OCI-LY7 (cell line): ENCODE data around the gene IGSF21. TPM values are rescaled to one million over a fixed set of nuclear protein-coding genes. Genes with fewer than 3 reads are reported as not detected.

Experiments
- BruUV-seq: library from RNA; stranded (reverse); fragments of 400-500 nt; replicated peaks from 2 replicates; lab custom pipeline; 2021; lab: Mats Ljungman, UMichigan
- CTCF ChIA-PET: fragments of 300-600 bp; sonication (Branson Sonifier 250); formaldehyde crosslinking; loops from one replicate; lab custom pipeline; 2022; ENCODE audit warnings: antibody characterized with exemption; ENCODE audit not compliant: unreplicated experiment; lab: Charles Lee
- POLR2A ChIA-PET: fragments of 300-600 bp; sonication (Branson Sonifier 250); formaldehyde crosslinking; loops from one replicate; lab custom pipeline; 2022; ENCODE audit warnings: antibody characterized with exemption; lab: Charles Lee
- DNase-seq: peaks from one replicate; pipeline ENCODE4 v3.0.0-alpha.2; 2015; ENCODE audit warnings: low spot score
- H2AFZ ChIP-seq: fragments of 200-600 bp; sonication (generic), shearing (Covaris generic); 2 replicates; pipeline ENCODE4 v1.6.1; 2014; ENCODE audit warnings: mild to moderate bottlenecking, antibody characterized with exemption, low read length, moderate library complexity
- H3K27ac ChIP-seq: fragments of 200-600 bp; sonication (generic); 2 replicates; pipeline ENCODE4 v1.5.1; 2014; ENCODE audit warnings: mixed run types, low read depth, mild to moderate bottlenecking, moderate library complexity, low read length, inconsistent platforms; ENCODE audit not compliant: poor library complexity, severe bottlenecking
- H3K36me3 ChIP-seq: fragments of 200-600 bp; sonication (generic); 2 replicates; pipeline ENCODE4 v1.6.1; 2014; ENCODE audit warnings: mild to moderate bottlenecking, antibody characterized with exemption, low read length, moderate library complexity, mixed read lengths; ENCODE audit not compliant: insufficient read depth
- H3K4me1 ChIP-seq: fragments of 200-600 bp; sonication (generic); 2 replicates; pipeline ENCODE4 v1.5.1; 2014; ENCODE audit warnings: mild to moderate bottlenecking, low read length; ENCODE audit not compliant: insufficient read depth, poor library complexity, severe bottlenecking
- H3K4me2 ChIP-seq: fragments of 200-600 bp; sonication (generic); 2 replicates; pipeline ENCODE4 v1.6.1; 2014; ENCODE audit warnings: mild to moderate bottlenecking, low read length
- H3K4me3 ChIP-seq: fragments of 200-600 bp; sonication (generic); 2 replicates; pipeline ENCODE4 v1.5.1; 2014; ENCODE audit warnings: mild to moderate bottlenecking, low read depth, low read length; ENCODE audit not compliant: poor library complexity, severe bottlenecking
- H3K79me2 ChIP-seq: fragments of 200-600 bp; sonication (generic); 2 replicates; pipeline ENCODE4 v1.6.1; 2016; ENCODE audit warnings: low read depth, mild to moderate bottlenecking, low read length, moderate library complexity, mixed read lengths; ENCODE audit not compliant: insufficient read depth
- H3K9me2 ChIP-seq: fragments of 200-600 bp; sonication (generic); 2 replicates; pipeline ENCODE4 v1.6.1; 2016; ENCODE audit warnings: mild to moderate bottlenecking, low read length, mixed read lengths; ENCODE audit not compliant: insufficient read depth
- H3K9me3 ChIP-seq: fragments of 200-600 bp; sonication (generic); 2 replicates; pipeline ENCODE4 v1.6.1; 2014; ENCODE audit warnings: mild to moderate bottlenecking, mixed run types, low read length, mixed read lengths
- H4K20me1 ChIP-seq: fragments of 200-600 bp; sonication (generic); 2 replicates; pipeline ENCODE4 v1.6.1; 2014; ENCODE audit warnings: mild to moderate bottlenecking, antibody characterized with exemption, low read length, moderate library complexity, mixed read lengths; ENCODE audit not compliant: insufficient read depth
- CTCF ChIP-seq: fragments of 200-600 bp; sonication (generic); conservative IDR thresholded peaks from 2 replicates; pipeline ENCODE4 v1.5.1; 2014; ENCODE audit warnings: mild to moderate bottlenecking, antibody characterized with exemption, low read length, moderate library complexity, mixed read lengths
- EZH2phosphoT487 ChIP-seq: fragments of 200-600 bp; sonication (generic); IDR thresholded peaks from 2 replicates; pipeline ENCODE4 v1.6.1; 2018; ENCODE audit warnings: low read depth, borderline replicate concordance, mild to moderate bottlenecking, mixed run types, antibody characterized with exemption, low read length, moderate library complexity, mixed read lengths
- intact Hi-C: fragments of 100-400 bp; cut with micrococcal nuclease; formaldehyde crosslinking; loops from one replicate; pipeline ENCODE4 v1.10.0; 2022; ENCODE audit not compliant: unreplicated experiment
- total RNA-seq, 2 experiments: library from RNA; depleted of rRNA in 1 of 2; stranded (reverse); fragments of >200 nt in 1 of 2; shearing (Covaris generic) in 1 of 2; gene quantifications; 2 replicates each; pipeline ENCODE4 v1.2.3, GENCODE V29; 2014 to 2022

Gene IGSF21
- total RNA-seq, 2 experiments from 2014 or later, result 0.17 TPM; not detected in 1

- Histone ChIP-seq H3K4me3 (no peak overlapping the region), H3K36me3 (no peaks in the 10 kb centered on the region), H3K9me3 (no peaks in the 10 kb centered on the region), H2AFZ (no peak overlapping the region), H4K20me1 (no peaks in the 10 kb centered on the region), H3K27ac (no peak overlapping the region), H3K4me2 (peak overlapping the region; percentile 23; the same call in 1 of the 2 replicates), H3K4me1 (peaks cover 30% of the 10 kb centered on the region), H3K9me2 (no peaks in the 10 kb centered on the region), H3K79me2 (no peaks in the 10 kb centered on the region)
- intact Hi-C loops, result no loop called here
- peak; percentile 46 for DNase-seq
- no TSS peak for BruUV-seq
- ChIA-PET CTCF (no interaction called here), POLR2A (no interaction called here)
- TF ChIP-seq EZH2phosphoT487 (no peak), CTCF (no peak)
Observed at GRCh38 chr1:18241891-18242290, 134.3 kb downstream of the IGSF21 start.

GRCh38 chr1:18243503-18244175 is 136.0 kb downstream of the IGSF21 start:
- Histone ChIP-seq H3K4me2 (no peak overlapping the region), H3K36me3 (no peaks in the 10 kb centered on the region), H4K20me1 (no peaks in the 10 kb centered on the region), H2AFZ (no peak overlapping the region), H3K79me2 (no peaks in the 10 kb centered on the region), H3K9me2 (no peaks in the 10 kb centered on the region), H3K4me3 (no peak overlapping the region), H3K4me1 (peaks cover 24% of the 10 kb centered on the region), H3K27ac (no peak overlapping the region), H3K9me3 (no peaks in the 10 kb centered on the region)
- intact Hi-C loops, result no loop called here
- CTCF ChIA-PET, result no interaction called here
- DNase-seq, result no peak
- BruUV-seq, result no TSS peak
- POLR2A ChIA-PET, result interaction anchor here (0.7 kb wide), 1 partner anchor 150 kb away, joined by 3 read pairs; no protein-coding TSS in a partner anchor
- TF ChIP-seq EZH2phosphoT487 (no peak), CTCF (no peak)

- intact Hi-C loops, result no loop called here
- H3K9me2 ChIP-seq, result no peaks in the 10 kb centered on the region
Observed at GRCh38 chr1:18244762-18245161, 137.2 kb downstream of the IGSF21 start.

More at GRCh38 chr1:18244762-18245161, 137.2 kb downstream of the IGSF21 start:
- no peaks in the 10 kb centered on the region for H4K20me1 ChIP-seq
- no TSS peak for BruUV-seq
- ChIA-PET POLR2A (interaction anchor here (0.7 kb wide), 1 partner anchor 149 kb away, joined by 3 read pairs; no protein-coding TSS in a partner anchor), CTCF (no interaction called here)
- no peaks in the 10 kb centered on the region for H3K79me2 ChIP-seq
- no peaks in the 10 kb centered on the region for H3K9me3 ChIP-seq
- no peak for DNase-seq
- H3K27ac ChIP-seq, result no peak overlapping the region
- no peak overlapping the region for H3K4me3 ChIP-seq
- peaks cover 24% of the 10 kb centered on the region for H3K4me1 ChIP-seq
- H3K36me3 ChIP-seq, result no peaks in the 10 kb centered on the region
- H3K4me2 ChIP-seq, result no peak overlapping the region
- no peak for TF ChIP-seq CTCF
- TF ChIP-seq EZH2phosphoT487, result no peak
- H2AFZ ChIP-seq, result no peak overlapping the region
